GM04504 (cell line): ENCODE measurements around the gene ZNF200.
"Not testable (repeated sequence)": the region's sequence is repeated elsewhere in the genome, so short reads cannot be mapped to it uniquely, and the experiment has no call there.

Experiments
- DNase-seq: peaks from one replicate; pipeline ENCODE4 v3.0.0-alpha.2; 2012; ENCODE audit warnings: low read depth

The ZNF200 gene

GRCh38 chr16:3198334-3199072 lies 36.5 kb downstream of the ZNF200 start:
- no peak for DNase-seq

GRCh38 chr16:3197694-3198333 lies 37.1 kb downstream of the ZNF200 start:
- DNase-seq: not testable (repeated sequence)

- no peak for DNase-seq
These were observed 39.0 kb downstream of the ZNF200 start for GRCh38 chr16:3195975-3196374.

- DNase-seq: no peak
These were observed 40.2 kb downstream of the ZNF200 start for GRCh38 chr16:3194792-3195191.

GRCh38 chr16:3193221-3194212 lies 41.4 kb downstream of the ZNF200 start:
- DNase-seq: no peak

- DNase-seq: no peak
These were observed 42.4 kb downstream of the ZNF200 start for GRCh38 chr16:3192476-3193019.

- DNase-seq: no peak
These were observed 44.0 kb downstream of the ZNF200 start for GRCh38 chr16:3190949-3191353.

GRCh38 chr16:3189869-3190268 lies 45.1 kb downstream of the ZNF200 start:
- DNase-seq: no peak

- no peak for DNase-seq
These were observed 45.8 kb downstream of the ZNF200 start for GRCh38 chr16:3188925-3189825.

- no peak for DNase-seq
These were observed 46.4 kb downstream of the ZNF200 start for GRCh38 chr16:3188675-3188924.

- no peak for DNase-seq
These were observed 46.9 kb downstream of the ZNF200 start, which contains the start of gene OR1F1 for GRCh38 chr16:3187798-3188674. TSS of gene OR1F1 (plus strand) at chr16:3188204.

GRCh38 chr16:3186946-3187690 lies 47.8 kb downstream of the ZNF200 start:
- no peak for DNase-seq

GRCh38 chr16:3183445-3184139 lies 51.4 kb downstream of the ZNF200 start:
- no peak for DNase-seq

- DNase-seq: no peak
These were observed 52.1 kb downstream of the ZNF200 start for GRCh38 chr16:3182608-3183444.

GRCh38 chr16:3182293-3182607 lies 52.7 kb downstream of the ZNF200 start:
- DNase-seq: not testable (repeated sequence)

- DNase-seq: no peak
These were observed 54.5 kb downstream of the ZNF200 start for GRCh38 chr16:3180445-3180878.

GRCh38 chr16:3179651-3180050 lies 55.3 kb downstream of the ZNF200 start:
- no peak for DNase-seq
